ENCODE data around the gene SLC30A7.
"Not testable (repeated sequence)": the region's sequence is repeated elsewhere in the genome, so short reads cannot be mapped to it uniquely, and the experiment has no call there.

The SLC30A7 gene

GRCh38 chr1:100882698-100883097 is 13.2 kb upstream of the SLC30A7 start:
- H3K9me2 ChIP-seq (replicated peaks; ENCODE audit: control insufficient read depth, low read length): no peaks in the 10 kb centered on the region
- H3K4me1 ChIP-seq (ENCODE audit: control insufficient read depth, low read length): peaks cover 4% of the 10 kb centered on the region
- H4K20me1 ChIP-seq (ENCODE audit: control insufficient read depth, insufficient read depth, low read depth, low read length): no peaks in the 10 kb centered on the region
- H3K27ac ChIP-seq (ENCODE audit: low read depth, low read length): no peak overlapping the region
- no peaks in the 10 kb centered on the region for H3K79me2 ChIP-seq (ENCODE audit: control insufficient read depth, low read length)
- H3F3A ChIP-seq (ENCODE audit: control insufficient read depth, insufficient read depth): no peaks in the 10 kb centered on the region
- H3K27me3 ChIP-seq (ENCODE audit: control insufficient read depth, low read length): no peaks in the 10 kb centered on the region
- H3K9me3 ChIP-seq (ENCODE audit: control insufficient read depth, insufficient read depth, low read length): no peaks in the 10 kb centered on the region
- no peak for TF ChIP-seq CTCF (IDR thresholded peaks at IDR 0.05; ENCODE audit: low read depth, low read length, poor library complexity, severe bottlenecking)
- no peak for TF ChIP-seq EZH2phosphoT487 (IDR thresholded peaks at IDR 0.05; ENCODE audit: borderline replicate concordance, low read length)
- no peak overlapping the region for H3K4me3 ChIP-seq (ENCODE audit: low read length)
- H3K36me3 ChIP-seq (ENCODE audit: control insufficient read depth, low read length): no peaks in the 10 kb centered on the region
- H3K4me2 ChIP-seq (ENCODE audit: low read length): no peak overlapping the region

GRCh38 chr1:100883963-100884362 is 11.9 kb upstream of the SLC30A7 start:
- Histone ChIP-seq H3K9me3 (ENCODE audit: control insufficient read depth, insufficient read depth, low read length) (peaks cover 7% of the 10 kb centered on the region; the same call in 1 of the 2 replicates), H3K79me2 (ENCODE audit: control insufficient read depth, low read length) (no peaks in the 10 kb centered on the region), H3F3A (ENCODE audit: control insufficient read depth, insufficient read depth) (no peaks in the 10 kb centered on the region), H3K36me3 (ENCODE audit: control insufficient read depth, low read length) (no peaks in the 10 kb centered on the region), H3K9me2 (replicated peaks; ENCODE audit: control insufficient read depth, low read length) (no peaks in the 10 kb centered on the region), H3K27me3 (ENCODE audit: control insufficient read depth, low read length) (no peaks in the 10 kb centered on the region), H3K4me3 (ENCODE audit: low read length) (no peak overlapping the region), H3K4me2 (ENCODE audit: low read length) (no peak overlapping the region), H3K4me1 (ENCODE audit: control insufficient read depth, low read length) (peaks cover 4% of the 10 kb centered on the region), H3K27ac (ENCODE audit: low read depth, low read length) (no peak overlapping the region), H4K20me1 (ENCODE audit: control insufficient read depth, insufficient read depth, low read depth, low read length) (no peaks in the 10 kb centered on the region)
- TF ChIP-seq CTCF (IDR thresholded peaks at IDR 0.05; ENCODE audit: low read depth, low read length, poor library complexity, severe bottlenecking) (no peak), EZH2phosphoT487 (IDR thresholded peaks at IDR 0.05; ENCODE audit: borderline replicate concordance, low read length) (no peak)

GRCh38 chr1:100889007-100889406 is 6.9 kb upstream of the SLC30A7 start:
- H3K4me3 ChIP-seq (ENCODE audit: low read length); H3K36me3 ChIP-seq (ENCODE audit: control insufficient read depth, low read length); H3K79me2 ChIP-seq (ENCODE audit: control insufficient read depth, low read length); H3K27me3 ChIP-seq (ENCODE audit: control insufficient read depth, low read length); H3F3A ChIP-seq (ENCODE audit: control insufficient read depth, insufficient read depth); H3K27ac ChIP-seq (ENCODE audit: low read depth, low read length); H3K9me2 ChIP-seq (replicated peaks; ENCODE audit: control insufficient read depth, low read length); H3K4me2 ChIP-seq (ENCODE audit: low read length); H4K20me1 ChIP-seq (ENCODE audit: control insufficient read depth, insufficient read depth, low read depth, low read length): not testable (repeated sequence)
- Histone ChIP-seq H3K9me3 (ENCODE audit: control insufficient read depth, insufficient read depth, low read length) (peaks cover 21% of the 10 kb centered on the region), H3K4me1 (ENCODE audit: control insufficient read depth, low read length) (peaks cover 12% of the 10 kb centered on the region)

- not testable (repeated sequence) for H4K20me1 ChIP-seq (ENCODE audit: control insufficient read depth, insufficient read depth, low read depth, low read length); H3K9me2 ChIP-seq (replicated peaks; ENCODE audit: control insufficient read depth, low read length); H3K79me2 ChIP-seq (ENCODE audit: control insufficient read depth, low read length); H3F3A ChIP-seq (ENCODE audit: control insufficient read depth, insufficient read depth); H3K27me3 ChIP-seq (ENCODE audit: control insufficient read depth, low read length); H3K36me3 ChIP-seq (ENCODE audit: control insufficient read depth, low read length); H3K27ac ChIP-seq (ENCODE audit: low read depth, low read length); H3K4me2 ChIP-seq (ENCODE audit: low read length); H3K4me3 ChIP-seq (ENCODE audit: low read length)
- H3K4me1 ChIP-seq (ENCODE audit: control insufficient read depth, low read length): peaks cover 12% of the 10 kb centered on the region
- peaks cover 21% of the 10 kb centered on the region for H3K9me3 ChIP-seq (ENCODE audit: control insufficient read depth, insufficient read depth, low read length)
Observed at GRCh38 chr1:100889869-100890482, 5.9 kb upstream of the SLC30A7 start.

All from DOHH2 (cell line).